ENCODE data around the gene MRPS15.

Gene MRPS15

DNA sequence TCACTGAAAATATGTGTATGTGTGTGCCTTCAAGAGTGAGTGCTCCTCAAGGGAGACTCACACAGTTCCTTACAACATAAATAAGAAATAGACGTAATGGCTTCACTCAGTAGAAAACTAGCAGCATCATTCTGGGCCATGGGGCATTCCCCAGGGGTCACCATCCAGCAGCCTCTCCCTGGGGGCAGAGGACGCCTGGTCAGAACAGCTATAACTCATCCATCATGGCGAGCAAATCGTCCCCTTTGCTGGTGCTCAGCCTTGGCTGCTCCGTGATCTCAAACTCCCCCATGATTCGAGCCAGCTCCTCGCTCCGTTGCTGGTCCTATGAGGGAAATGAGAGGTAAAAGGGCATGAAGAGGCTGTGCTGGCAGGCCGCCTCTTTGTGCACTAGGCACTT, 46.3 kb downstream of the MRPS15 start:
- DNase-seq = no peak

DNA sequence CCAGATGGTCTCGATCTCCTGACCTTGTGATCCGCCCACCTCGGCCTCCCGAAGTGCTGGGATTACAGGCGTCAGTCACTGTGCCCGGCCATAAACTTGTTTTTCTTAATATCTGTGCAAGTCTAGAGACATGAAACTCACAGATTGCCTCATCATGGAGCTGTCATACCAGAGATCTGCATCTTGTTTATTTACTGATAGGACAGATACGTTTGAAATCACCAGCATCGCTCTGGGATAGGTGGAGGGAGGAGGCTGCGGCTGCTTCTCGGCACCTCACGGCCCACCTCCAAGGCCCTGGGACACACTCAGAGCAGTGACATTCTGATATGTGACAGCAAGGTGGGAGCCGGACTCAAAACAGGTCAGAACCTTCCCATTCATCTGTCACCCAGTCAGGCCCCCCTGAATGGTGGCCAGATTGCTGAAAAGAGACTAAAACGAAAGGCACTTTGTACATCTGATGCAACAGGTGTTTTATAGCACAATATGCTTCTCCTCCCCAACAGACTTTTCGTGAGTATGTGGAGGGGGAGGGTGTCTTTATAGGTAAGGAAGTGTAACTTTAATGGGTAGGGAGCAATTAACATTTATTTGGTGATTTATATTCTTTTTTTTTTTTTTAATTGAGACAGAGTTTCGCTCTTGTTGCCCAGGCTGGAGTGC, 48.4 kb downstream of the MRPS15 start:
- DNase-seq = no peak

DNA sequence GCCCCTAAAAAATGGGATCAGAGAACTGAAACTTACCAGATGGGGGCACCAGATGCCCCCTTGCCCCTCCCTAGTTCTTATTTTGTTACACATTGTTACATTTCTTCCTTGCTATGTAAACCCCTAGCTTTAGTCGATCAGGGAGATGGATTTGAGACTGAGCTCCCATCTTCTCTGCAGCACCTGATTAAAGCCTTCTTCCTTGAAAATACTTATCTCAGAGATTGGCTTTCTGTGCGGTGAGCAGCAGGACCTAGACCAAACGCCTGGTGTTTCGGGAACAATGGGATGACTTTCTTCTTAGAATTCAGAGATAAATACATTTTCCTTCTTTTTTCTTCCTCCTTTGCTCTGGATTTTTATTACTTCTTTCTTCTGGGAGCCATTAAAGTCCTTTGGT, 49.8 kb downstream of the MRPS15 start:
- no peak for DNase-seq

DNA sequence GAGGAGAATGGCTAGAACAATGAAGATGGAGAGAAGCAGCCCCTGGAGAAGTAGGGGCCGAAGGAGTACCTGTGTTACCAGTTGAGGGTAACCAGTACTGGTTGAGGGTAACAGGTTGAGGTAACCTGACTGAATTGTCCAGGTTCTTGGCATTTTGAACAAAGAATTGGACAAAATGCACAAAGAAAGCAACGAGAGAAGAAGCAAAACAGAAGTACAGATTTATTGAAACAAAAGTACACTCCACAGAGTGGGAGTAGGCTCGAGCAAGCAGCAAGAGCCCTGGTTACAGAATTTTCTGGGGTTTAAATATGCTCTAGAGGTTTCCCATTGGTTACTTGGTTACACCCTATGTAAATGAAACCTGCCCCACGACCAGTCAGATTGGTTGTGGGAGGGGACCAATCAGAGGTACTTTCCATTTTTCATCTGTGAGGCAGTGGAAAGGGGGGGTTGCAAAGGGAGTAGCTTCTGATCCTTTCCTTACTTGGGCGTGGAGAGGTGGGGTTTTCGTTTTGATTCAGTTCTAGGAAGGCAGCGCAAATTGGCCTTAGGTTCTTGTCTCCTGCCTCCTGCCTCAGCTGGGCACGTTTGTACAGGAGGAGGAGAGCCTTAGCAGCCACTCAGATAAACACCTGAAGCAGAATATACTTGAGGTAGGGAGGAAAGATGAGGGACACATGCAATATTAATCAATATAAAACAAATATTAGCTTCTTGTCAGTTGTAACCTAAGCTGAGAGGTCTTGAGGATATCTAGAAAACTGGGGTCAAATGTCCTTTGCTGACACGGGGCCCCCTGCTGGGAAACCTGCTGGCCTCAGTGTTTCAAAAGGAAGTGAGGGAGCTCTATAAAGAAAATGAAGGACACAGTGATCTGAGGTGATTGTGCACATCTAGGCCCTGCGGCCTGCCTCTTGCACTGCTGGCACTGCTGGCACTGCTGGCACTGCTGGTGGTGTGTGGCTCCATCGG, 52.2 kb downstream of the MRPS15 start:
- no peak for DNase-seq

DNA sequence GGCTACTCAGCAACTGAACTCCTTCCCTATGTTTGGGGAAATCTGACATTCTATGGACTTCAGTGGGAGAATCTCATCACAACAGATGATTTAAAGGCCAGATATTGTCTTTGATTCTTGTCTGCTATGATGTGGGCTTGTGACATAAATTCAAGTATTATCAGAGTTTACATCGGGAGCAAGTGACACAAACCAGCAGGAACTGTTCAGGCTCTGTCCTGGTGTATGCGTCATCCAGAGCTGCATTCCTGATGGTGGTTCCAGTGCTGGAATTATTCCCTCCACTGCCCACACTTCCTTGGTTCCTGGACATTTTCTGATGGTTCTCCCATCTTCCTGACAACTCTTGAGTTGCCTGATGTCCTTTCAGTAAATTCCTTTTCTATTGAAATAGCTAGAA, 55.7 kb downstream of the MRPS15 start:
- DNase-seq = no peak

DNA sequence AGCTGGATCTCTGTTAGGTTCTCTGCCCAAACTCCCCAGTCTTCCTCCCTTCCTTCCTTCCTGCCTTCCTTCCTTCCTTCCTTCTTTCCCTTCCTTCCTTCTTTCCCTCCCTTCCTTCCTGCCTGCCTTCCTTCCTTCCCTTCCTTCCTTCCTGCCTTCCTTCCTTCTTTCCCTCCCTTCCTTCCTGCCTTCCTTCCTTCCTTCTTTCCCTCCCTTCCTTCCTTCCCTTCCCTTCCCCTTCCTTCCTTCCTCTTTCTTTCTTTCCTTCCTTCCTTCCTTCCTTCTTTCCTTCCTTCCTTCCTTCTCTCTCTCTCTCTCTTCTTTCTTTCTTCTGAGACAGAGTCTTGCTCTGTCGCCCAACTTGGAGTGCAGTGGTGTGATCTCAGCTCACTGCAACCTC, 57.7 kb downstream of the MRPS15 start:
- DNase-seq = no peak

Measured in NCI-H187 treated with DMSO at 0.1 percent for 48 hours (cell line).